DND-41 (cell line): ENCODE measurements around the gene TTC29.

ENCODE experiments used
- CTCF ChIP-seq: IDR thresholded peaks from 2 replicates; pipeline ENCODE4 v1.5.1; 2012; ENCODE audit warnings: borderline replicate concordance, low read length, moderate library complexity, mild to moderate bottlenecking; ENCODE audit not compliant: poor library complexity, severe bottlenecking; ENCODE audit errors: extremely low read depth
- EZH2 ChIP-seq: IDR thresholded peaks from 3 replicates; pipeline ENCODE4 v1.6.1; 2012; ENCODE audit warnings: borderline replicate concordance, low read depth, mild to moderate bottlenecking, moderate library complexity, low read length, inconsistent platforms; ENCODE audit not compliant: severe bottlenecking

- no peak for TF ChIP-seq EZH2
- TF ChIP-seq CTCF = no peak
These were observed 45.4 kb downstream of the TTC29 start for GRCh38 chr4:146900295-146900694.
